ENCODE data around the gene PIN4.
A peak's percentile ranks its signal among the peaks of the same experiment; 100 is the strongest.
"Not testable (repeated sequence)": the region's sequence is repeated elsewhere in the genome, so short reads cannot be mapped to it uniquely, and the experiment has no call there.

PIN4 gene

GRCh38 chrX:72202792-72203401 lies 21.3 kb downstream of the PIN4 start:
- no peak for DNase-seq

- DNase-seq = no peak
These were observed 21.9 kb downstream of the PIN4 start for GRCh38 chrX:72203421-72203820.

GRCh38 chrX:72205706-72206105 lies 24.1 kb downstream of the PIN4 start:
- no peak for DNase-seq

GRCh38 chrX:72207366-72207765 lies 25.8 kb downstream of the PIN4 start:
- DNase-seq = no peak

DNA sequence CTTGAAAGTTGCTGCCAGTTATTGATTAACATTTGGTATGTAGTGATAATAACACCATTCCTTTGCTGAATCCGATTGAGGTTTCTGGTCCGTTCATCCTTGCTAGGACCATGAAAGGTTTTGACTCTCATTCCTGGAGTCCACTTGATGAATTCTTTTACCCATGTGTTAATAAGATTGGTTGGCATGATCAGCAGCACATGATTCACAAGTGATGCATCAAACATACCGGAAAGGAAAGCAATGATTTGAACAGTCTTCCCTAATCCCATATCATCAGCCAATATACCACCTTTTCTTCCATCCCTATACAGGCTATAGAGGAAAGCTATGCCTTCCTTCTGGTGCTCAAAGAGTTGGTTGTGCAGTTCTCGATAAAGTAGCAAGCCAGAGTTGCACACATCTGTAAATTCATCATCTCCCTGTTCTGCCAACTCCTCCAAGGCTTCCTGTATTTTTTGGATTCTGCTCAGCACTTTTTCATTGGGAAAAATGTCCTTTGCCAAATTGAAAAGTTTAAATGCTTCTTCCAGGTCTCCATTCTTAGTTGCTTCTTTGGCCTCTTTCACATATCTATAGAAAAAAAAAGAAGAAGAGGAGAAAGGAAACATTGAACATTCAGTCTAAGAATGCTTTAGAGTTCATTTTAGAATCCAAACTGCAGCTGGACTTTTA lies 26.7 kb downstream of the PIN4 start:
- no peak for DNase-seq

GRCh38 chrX:72216973-72217372 lies 35.4 kb downstream of the PIN4 start:
- DNase-seq = no peak

DNA sequence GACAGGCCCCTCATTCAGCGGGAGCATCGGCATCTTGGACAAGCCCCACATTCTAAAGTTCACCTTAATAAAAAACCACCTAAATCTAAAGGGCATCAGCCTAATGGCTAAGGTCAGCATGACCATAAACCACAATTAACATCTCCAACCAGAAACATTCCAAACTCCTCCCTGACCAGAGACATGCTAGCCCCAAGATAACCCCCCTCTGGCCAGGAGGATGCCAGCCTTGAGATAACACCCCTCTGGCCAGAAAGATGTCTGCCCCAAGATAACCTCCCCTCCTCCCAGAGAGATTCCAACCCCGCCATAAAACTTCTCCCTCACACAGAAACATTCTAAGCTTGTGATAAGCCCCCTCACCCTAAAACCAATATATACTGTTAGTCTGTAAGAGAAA lies 38.8 kb downstream of the PIN4 start:
- not testable (repeated sequence) for DNase-seq

- DNase-seq = no peak
These were observed 48.7 kb downstream of the PIN4 start for GRCh38 chrX:72230290-72230689.

DNA sequence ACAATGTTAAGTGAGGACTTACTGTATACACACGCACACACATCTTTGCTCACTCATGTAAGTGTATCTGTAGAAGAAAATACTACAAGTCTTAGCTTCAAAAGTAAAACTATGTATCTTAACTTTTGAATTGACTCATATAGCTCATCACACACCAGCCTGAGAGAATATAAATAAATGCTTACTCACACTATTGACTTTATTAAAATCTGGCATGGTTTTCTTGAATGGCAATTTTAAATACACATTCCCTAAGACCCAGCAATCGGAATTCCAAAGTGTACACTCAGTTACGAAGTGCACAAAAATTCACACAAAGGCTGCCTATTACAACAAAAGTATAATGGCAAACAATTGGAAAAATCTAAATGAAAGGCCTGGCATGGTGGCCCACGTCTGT lies 55.3 kb downstream of the PIN4 start:
- DNase-seq = no peak

DNA sequence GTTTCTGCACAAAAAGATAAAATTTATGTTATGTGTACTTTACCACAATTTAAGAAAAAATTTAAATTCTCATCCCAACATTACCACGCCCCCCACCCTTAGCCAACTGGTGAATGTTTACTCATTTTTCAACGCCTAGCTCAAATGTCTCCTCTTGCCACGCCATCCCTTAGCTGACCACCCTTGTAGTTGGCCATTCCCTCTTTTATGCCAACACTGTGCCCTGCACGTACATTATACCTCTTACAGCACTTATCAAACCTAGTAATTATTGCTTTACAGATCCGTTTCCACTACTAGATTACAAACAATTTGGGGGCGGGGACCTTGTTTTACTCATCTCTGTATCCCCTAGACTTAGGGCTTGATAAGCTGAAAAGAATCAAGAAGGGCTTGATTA lies 56.6 kb downstream of the PIN4 start:
- no peak for DNase-seq

DNA sequence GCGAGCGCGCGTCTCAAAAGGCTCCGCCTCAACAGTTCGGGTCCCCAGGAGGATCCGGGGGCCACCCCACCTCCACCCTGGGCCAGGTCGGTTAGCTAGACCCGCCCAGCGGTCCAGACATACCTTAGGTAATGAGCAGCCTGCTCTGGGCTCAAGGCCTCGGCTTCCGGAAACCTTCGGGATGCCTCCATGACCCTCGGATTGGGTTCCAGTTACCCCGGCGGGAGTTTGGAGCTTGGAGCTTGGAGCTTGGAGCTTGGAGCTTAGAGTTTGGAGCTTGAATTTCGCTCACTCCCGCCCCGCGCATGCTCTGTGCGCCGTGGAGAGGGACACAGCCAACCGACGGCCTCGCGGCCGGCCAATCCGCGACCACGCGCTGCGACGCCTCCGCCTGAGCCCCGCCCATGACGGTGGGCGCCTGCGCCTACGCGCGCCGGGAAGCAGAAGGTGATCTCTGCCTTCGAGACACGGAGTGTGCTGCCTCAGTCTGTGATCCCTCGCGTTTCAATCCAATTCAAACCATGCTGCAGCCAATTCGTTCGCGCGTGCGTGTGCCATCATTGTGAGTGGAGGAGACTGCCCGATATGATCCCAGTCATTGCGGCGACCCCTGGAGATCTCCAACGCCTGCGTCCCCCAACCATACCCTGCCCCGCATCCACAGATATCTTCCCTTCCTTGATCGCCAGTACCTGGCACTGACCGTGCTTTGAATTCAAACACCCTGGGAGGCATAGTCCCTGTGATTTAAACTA lies 57.3 kb downstream of the PIN4 start, which contains the start of gene ERCC6L:
Gene ERCC6L, minus strand, starts transcription at position 307 of the 755 bp plus-strand sequence. Its CDS starts 116 bp downstream, at position 191.
- DNase-seq = peak; percentile 70

- no peak for DNase-seq
These were observed 59.4 kb downstream of the PIN4 start for GRCh38 chrX:72240976-72241375.

DNA sequence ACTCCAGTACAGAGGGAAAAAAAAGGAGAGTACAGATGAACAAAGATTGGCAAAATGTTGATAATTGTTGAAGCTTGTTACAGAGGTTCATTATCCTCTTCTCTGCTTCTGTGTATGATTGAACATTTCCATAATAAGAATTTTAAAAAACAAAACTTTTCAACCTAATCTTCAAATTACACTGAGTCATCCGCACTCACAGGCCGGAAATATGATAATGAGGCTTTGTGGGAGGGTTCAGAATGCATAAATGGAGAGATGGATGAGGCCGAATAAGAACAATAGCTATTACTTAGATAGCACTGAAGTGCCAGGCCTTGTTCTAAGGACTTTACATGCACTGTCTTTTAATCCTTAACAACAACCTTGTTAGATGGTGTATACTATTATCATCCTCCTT lies 61.9 kb downstream of the PIN4 start:
- no peak for DNase-seq

- DNase-seq = peak; percentile 27
These were observed 64.0 kb downstream of the PIN4 start for GRCh38 chrX:72245461-72246089.

- DNase-seq = no peak
These were observed 65.8 kb downstream of the PIN4 start for GRCh38 chrX:72247206-72247942.

All from T-helper 9 cell (primary cell).